ENCODE measurements around the gene RRP8. TPM values are rescaled to one million over a fixed set of nuclear protein-coding genes. Genes with fewer than 3 reads are reported as not detected.
A peak's percentile ranks its signal among the peaks of the same experiment; 100 is the strongest.

RRP8 gene
- total and polyA plus RNA-seq, 2 donors (not counting 1 experiment from before 2014, with no cell fraction given): 12.1 to 13.2 TPM

DNA sequence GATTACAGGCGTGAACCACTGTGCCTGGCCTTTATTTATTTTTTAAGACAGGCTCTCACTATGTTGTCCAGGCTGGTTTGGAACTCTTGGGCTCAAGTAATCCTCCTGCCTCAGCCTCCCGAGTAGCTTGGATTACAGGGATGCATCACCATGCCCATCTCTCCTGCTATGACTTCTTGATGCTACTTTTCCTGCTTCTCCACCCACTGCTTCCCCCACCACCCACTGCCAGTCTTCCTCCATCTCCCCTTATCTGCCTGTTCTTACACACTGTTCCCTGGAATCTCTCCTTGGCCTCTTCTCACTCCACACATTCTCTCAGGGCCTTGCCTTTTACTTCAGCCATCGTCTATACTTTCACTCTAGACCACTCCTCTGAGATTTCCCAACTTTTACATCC is 33.1 kb upstream of the RRP8 start:
- no peak overlapping the region for H2AFZ ChIP-seq (ENCODE audit: low read length)
- DNase-seq (ENCODE audit: low read depth in 2 of 2): no peak
- no peak for TF ChIP-seq EZH2 (IDR thresholded peaks at IDR 0.05; ENCODE audit: low read length, missing control alignments)
- TF ChIP-seq, protein P1, sequence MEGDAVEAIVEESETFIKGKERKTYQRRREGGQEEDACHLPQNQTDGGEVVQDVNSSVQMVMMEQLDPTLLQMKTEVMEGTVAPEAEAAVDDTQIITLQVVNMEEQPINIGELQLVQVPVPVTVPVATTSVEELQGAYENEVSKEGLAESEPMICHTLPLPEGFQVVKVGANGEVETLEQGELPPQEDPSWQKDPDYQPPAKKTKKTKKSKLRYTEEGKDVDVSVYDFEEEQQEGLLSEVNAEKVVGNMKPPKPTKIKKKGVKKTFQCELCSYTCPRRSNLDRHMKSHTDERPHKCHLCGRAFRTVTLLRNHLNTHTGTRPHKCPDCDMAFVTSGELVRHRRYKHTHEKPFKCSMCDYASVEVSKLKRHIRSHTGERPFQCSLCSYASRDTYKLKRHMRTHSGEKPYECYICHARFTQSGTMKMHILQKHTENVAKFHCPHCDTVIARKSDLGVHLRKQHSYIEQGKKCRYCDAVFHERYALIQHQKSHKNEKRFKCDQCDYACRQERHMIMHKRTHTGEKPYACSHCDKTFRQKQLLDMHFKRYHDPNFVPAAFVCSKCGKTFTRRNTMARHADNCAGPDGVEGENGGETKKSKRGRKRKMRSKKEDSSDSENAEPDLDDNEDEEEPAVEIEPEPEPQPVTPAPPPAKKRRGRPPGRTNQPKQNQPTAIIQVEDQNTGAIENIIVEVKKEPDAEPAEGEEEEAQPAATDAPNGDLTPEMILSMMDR (conservative IDR thresholded peaks at IDR 0.05 in 1 of 2, IDR thresholded peaks at IDR 0.05 in 1 of 2; ENCODE audit: low read depth in 1 of 2, low read length in 2 of 2): no peak
- H3K79me2 ChIP-seq (ENCODE audit: control insufficient read depth, insufficient read depth, low read length): no peaks in the 10 kb centered on the region
- H3K9ac ChIP-seq (ENCODE audit: insufficient read depth, low read length): no peak overlapping the region
- H3K27ac ChIP-seq (ENCODE audit: insufficient read depth, low read length): no peak overlapping the region
- H3K4me2 ChIP-seq (ENCODE audit: extremely low read depth, insufficient read depth, low read length): no peak overlapping the region
- peaks cover 12% of the 10 kb centered on the region for H3K4me1 ChIP-seq (ENCODE audit: control insufficient read depth, extremely low read depth, insufficient read depth, low read length)
- no peaks in the 10 kb centered on the region for H4K20me1 ChIP-seq (ENCODE audit: control insufficient read depth, extremely low read depth, insufficient read depth, low read length)
- no peaks in the 10 kb centered on the region for H3K27me3 ChIP-seq (ENCODE audit: control insufficient read depth, insufficient read depth, low read length)
- H3K4me3 ChIP-seq (replicated peaks in 1 of 4; ENCODE audit: control extremely low read depth in 1 of 4, insufficient read depth in 1 of 4, low read depth in 3 of 4, low read length in 4 of 4): no peak overlapping the region
- H3K36me3 ChIP-seq (ENCODE audit: control insufficient read depth, insufficient read depth, low read length): no peaks in the 10 kb centered on the region
- no peaks in the 10 kb centered on the region for H3K9me3 ChIP-seq (ENCODE audit: control insufficient read depth, insufficient read depth, low read depth, low read length)

DNA sequence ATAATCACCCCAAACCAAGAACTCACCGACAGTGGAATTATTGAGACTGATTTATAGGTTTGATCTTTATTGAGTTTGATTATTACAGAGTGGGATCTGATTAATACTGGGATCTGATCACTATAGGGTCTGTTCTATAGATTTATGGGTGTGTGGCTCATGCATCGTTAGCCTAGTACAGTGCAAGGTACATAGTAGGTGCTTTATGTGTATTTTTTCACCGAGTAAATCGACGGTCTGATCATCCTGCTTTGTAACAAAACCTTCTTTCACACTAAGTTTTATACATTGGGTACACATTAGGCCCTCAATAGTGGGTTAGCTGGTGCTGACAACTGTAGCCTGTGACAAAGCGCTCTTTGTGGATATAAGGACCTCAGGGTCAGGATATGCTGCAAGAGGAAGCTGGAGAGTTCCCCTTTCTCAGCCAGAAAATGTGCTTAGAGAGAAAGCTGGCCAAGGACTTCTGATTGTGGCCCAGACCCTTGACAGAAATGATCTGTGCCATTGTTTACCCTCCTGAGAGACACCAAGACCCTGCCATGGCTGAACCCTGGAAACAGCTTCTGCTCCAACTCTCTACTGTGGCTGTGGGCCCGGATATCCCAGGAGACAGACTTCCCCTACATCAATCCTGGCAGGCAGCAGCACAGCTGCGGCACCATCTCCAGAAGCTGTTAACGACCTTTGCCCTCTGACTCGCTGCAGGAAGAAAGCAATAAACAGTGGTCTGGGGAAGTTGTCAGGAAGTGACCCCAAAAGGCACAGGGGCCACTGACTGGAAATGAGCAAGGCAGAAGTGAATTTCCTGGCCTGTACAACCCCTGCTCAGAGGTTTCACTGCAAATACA is 31.9 kb upstream of the RRP8 start:
- H3K27ac ChIP-seq (ENCODE audit: insufficient read depth, low read length): peak overlapping the region; percentile 7
- peak in 1 of 2 donors; percentile 82 for DNase-seq (ENCODE audit: low read depth in 2 of 2)
- H3K27me3 ChIP-seq (ENCODE audit: control insufficient read depth, insufficient read depth, low read length): no peaks in the 10 kb centered on the region
- no peak overlapping the region for H3K4me3 ChIP-seq (replicated peaks in 1 of 4; ENCODE audit: control extremely low read depth in 1 of 4, insufficient read depth in 1 of 4, low read depth in 3 of 4, low read length in 4 of 4)
- H4K20me1 ChIP-seq (ENCODE audit: control insufficient read depth, extremely low read depth, insufficient read depth, low read length): no peaks in the 10 kb centered on the region
- peaks cover 12% of the 10 kb centered on the region for H3K4me1 ChIP-seq (ENCODE audit: control insufficient read depth, extremely low read depth, insufficient read depth, low read length)
- no peak overlapping the region for H3K9ac ChIP-seq (ENCODE audit: insufficient read depth, low read length)
- H2AFZ ChIP-seq (ENCODE audit: low read length): no peak overlapping the region
- H3K36me3 ChIP-seq (ENCODE audit: control insufficient read depth, insufficient read depth, low read length): no peaks in the 10 kb centered on the region
- no peak for TF ChIP-seq EZH2 (IDR thresholded peaks at IDR 0.05; ENCODE audit: low read length, missing control alignments)
- TF ChIP-seq, protein P1 (conservative IDR thresholded peaks at IDR 0.05 in 1 of 2, IDR thresholded peaks at IDR 0.05 in 1 of 2; ENCODE audit: low read depth in 1 of 2, low read length in 2 of 2): no peak
- no peaks in the 10 kb centered on the region for H3K9me3 ChIP-seq (ENCODE audit: control insufficient read depth, insufficient read depth, low read depth, low read length)
- no peaks in the 10 kb centered on the region for H3K79me2 ChIP-seq (ENCODE audit: control insufficient read depth, insufficient read depth, low read length)
- H3K4me2 ChIP-seq (ENCODE audit: extremely low read depth, insufficient read depth, low read length): no peak overlapping the region

GRCh38 chr11:6634534-6634933 is 31.1 kb upstream of the RRP8 start:
- Histone ChIP-seq H3K4me3 (replicated peaks in 1 of 4; ENCODE audit: control extremely low read depth in 1 of 4, insufficient read depth in 1 of 4, low read depth in 3 of 4, low read length in 4 of 4) (no peak overlapping the region), H3K27me3 (ENCODE audit: control insufficient read depth, insufficient read depth, low read length) (no peaks in the 10 kb centered on the region), H4K20me1 (ENCODE audit: control insufficient read depth, extremely low read depth, insufficient read depth, low read length) (no peaks in the 10 kb centered on the region), H3K79me2 (ENCODE audit: control insufficient read depth, insufficient read depth, low read length) (no peaks in the 10 kb centered on the region), H3K27ac (ENCODE audit: insufficient read depth, low read length) (no peak overlapping the region), H3K4me1 (ENCODE audit: control insufficient read depth, extremely low read depth, insufficient read depth, low read length) (peaks cover 12% of the 10 kb centered on the region), H3K36me3 (ENCODE audit: control insufficient read depth, insufficient read depth, low read length) (no peaks in the 10 kb centered on the region), H3K9me3 (ENCODE audit: control insufficient read depth, insufficient read depth, low read depth, low read length) (no peaks in the 10 kb centered on the region), H2AFZ (ENCODE audit: low read length) (no peak overlapping the region), H3K9ac (ENCODE audit: insufficient read depth, low read length) (no peak overlapping the region), H3K4me2 (ENCODE audit: extremely low read depth, insufficient read depth, low read length) (no peak overlapping the region)
- TF ChIP-seq, protein P1 (conservative IDR thresholded peaks at IDR 0.05 in 1 of 2, IDR thresholded peaks at IDR 0.05 in 1 of 2; ENCODE audit: low read depth in 1 of 2, low read length in 2 of 2): no peak
- TF ChIP-seq EZH2 (IDR thresholded peaks at IDR 0.05; ENCODE audit: low read length, missing control alignments): no peak
- DNase-seq (ENCODE audit: low read depth in 2 of 2): no peak
